NCI-H2227 (cell line): ENCODE measurements around the gene STRBP.

Source experiments
- DNase-seq: peaks from one replicate; lab custom pipeline; 2025; ENCODE audit not compliant: unreplicated experiment; lab: John Stamatoyannopoulos, UW

The STRBP gene

GRCh38 chr9:123135430-123135829 lies 133.0 kb downstream of the STRBP start:
- DNase-seq: no peak

GRCh38 chr9:123132696-123133095 lies 135.7 kb downstream of the STRBP start:
- no peak for DNase-seq

- no peak for DNase-seq
These were observed 136.4 kb downstream of the STRBP start for GRCh38 chr9:123131993-123132392.

GRCh38 chr9:123131258-123131657 lies 137.1 kb downstream of the STRBP start:
- DNase-seq: no peak

- no peak for DNase-seq
These were observed 139.0 kb downstream of the STRBP start for GRCh38 chr9:123129423-123129822.

GRCh38 chr9:123128591-123128990 lies 139.8 kb downstream of the STRBP start:
- DNase-seq: no peak

GRCh38 chr9:123127512-123128075 lies 140.8 kb downstream of the STRBP start:
- DNase-seq: no peak

GRCh38 chr9:123121457-123121856 lies 146.9 kb downstream of the STRBP start:
- no peak for DNase-seq

- DNase-seq: no peak
These were observed 147.4 kb downstream of the STRBP start for GRCh38 chr9:123120953-123121352.

- DNase-seq: peak; percentile 20
These were observed 148.3 kb downstream of the STRBP start for GRCh38 chr9:123120131-123120530.

GRCh38 chr9:123119566-123119965 lies 148.8 kb downstream of the STRBP start:
- DNase-seq: no peak

GRCh38 chr9:123116036-123116435 lies 152.3 kb downstream of the STRBP start:
- no peak for DNase-seq

- no peak for DNase-seq
These were observed 153.1 kb downstream of the STRBP start for GRCh38 chr9:123115146-123115913.

GRCh38 chr9:123113185-123113584 lies 155.2 kb downstream of the STRBP start:
- DNase-seq: no peak

GRCh38 chr9:123112015-123112975 lies 156.1 kb downstream of the STRBP start:
- DNase-seq: no peak

- DNase-seq: no peak
These were observed 156.9 kb downstream of the STRBP start for GRCh38 chr9:123111427-123112014.

GRCh38 chr9:123109540-123110279 lies 158.7 kb downstream of the STRBP start:
- no peak for DNase-seq

- DNase-seq: no peak
These were observed 159.4 kb downstream of the STRBP start for GRCh38 chr9:123108976-123109375.

- DNase-seq: no peak
These were observed 160.6 kb downstream of the STRBP start for GRCh38 chr9:123107639-123108285.

- DNase-seq: no peak
These were observed 162.9 kb downstream of the STRBP start for GRCh38 chr9:123105490-123105889.
